Muscle layer of duodenum (tissue), 2 donors: ENCODE results near the gene CD52.

Source experiments
- H3K27ac ChIP-seq: one replicate; pipeline ENCODE4 v1.7.0; 2013; ENCODE audit warnings: mild to moderate bottlenecking, low read length
- H3K27me3 ChIP-seq: one replicate; pipeline ENCODE4 v1.7.0; 2013; ENCODE audit warnings: low read depth, mild to moderate bottlenecking, control low read depth, low read length
- H3K36me3 ChIP-seq, 2 donors: one replicate each; pipeline ENCODE4 v1.7.0; 2013; ENCODE audit warnings: low read length in 2 of 2, control low read depth in 1 of 2, mild to moderate bottlenecking in 1 of 2; ENCODE audit not compliant: insufficient read depth in 2 of 2, control insufficient read depth in 1 of 2
- H3K4me1 ChIP-seq, 2 donors: one replicate each; pipeline ENCODE4 v1.7.0; 2013; ENCODE audit warnings: low read length in 2 of 2, mild to moderate bottlenecking in 2 of 2, control low read depth in 1 of 2, moderate library complexity in 1 of 2; ENCODE audit not compliant: insufficient read depth in 2 of 2, control insufficient read depth in 1 of 2
- H3K4me3 ChIP-seq, 2 donors: one replicate each; pipeline ENCODE4 v1.7.0; 2013; ENCODE audit warnings: low read length in 2 of 2, low read depth in 1 of 2, mild to moderate bottlenecking in 1 of 2
- H3K9me3 ChIP-seq, 2 donors: one replicate each; pipeline ENCODE4 v1.7.0; 2013; ENCODE audit warnings: low read length in 2 of 2, control low read depth in 1 of 2, mild to moderate bottlenecking in 1 of 2; ENCODE audit not compliant: control insufficient read depth in 1 of 2
- donor health status: healthy.

Gene CD52

GRCh38 chr1:26317612-26318337 is at the start of gene CD52:
Gene CD52, plus strand, starts transcription at chr1:26317958. Its CDS starts 60 bp downstream, at chr1:26318018.
- no peaks in the 10 kb centered on the region for H3K27me3 ChIP-seq
- H3K4me1 ChIP-seq, result peaks cover 0 to 9% of the 10 kb centered on the region in 2 donors
- peak within 1 kb of the TSS; percentile 63 for H3K27ac ChIP-seq
- no peaks in the 10 kb centered on the region for H3K36me3 ChIP-seq
- peak within 1 kb of the TSS in 1 of 2 donors; percentile 30 for H3K4me3 ChIP-seq
- no peaks in the 10 kb centered on the region for H3K9me3 ChIP-seq

GRCh38 chr1:26268290-26269197 is 49.2 kb upstream of the CD52 start:
- no peaks in the 10 kb centered on the region for H3K4me1 ChIP-seq
- no peaks in the 10 kb centered on the region for H3K9me3 ChIP-seq
- H3K27me3 ChIP-seq, result no peaks in the 10 kb centered on the region
- no peak overlapping the region for H3K4me3 ChIP-seq
- H3K27ac ChIP-seq, result no peak overlapping the region
- peaks cover 4 to 26% of the 10 kb centered on the region in 2 donors for H3K36me3 ChIP-seq

- Histone ChIP-seq H3K36me3 (peaks cover 0 to 26% of the 10 kb centered on the region in 2 donors), H3K4me1 (no peaks in the 10 kb centered on the region), H3K27ac (no peak overlapping the region), H3K4me3 (no peak overlapping the region), H3K27me3 (no peaks in the 10 kb centered on the region), H3K9me3 (no peaks in the 10 kb centered on the region)
Measured at GRCh38 chr1:26269198-26269550, 48.6 kb upstream of the CD52 start.

GRCh38 chr1:26274801-26275425 is 42.8 kb upstream of the CD52 start:
- H3K27me3 ChIP-seq, result no peaks in the 10 kb centered on the region
- peaks cover 35% of the 10 kb centered on the region in 2 donors for H3K4me1 ChIP-seq
- H3K9me3 ChIP-seq, result no peaks in the 10 kb centered on the region
- no peak overlapping the region for H3K4me3 ChIP-seq
- no peak overlapping the region for H3K27ac ChIP-seq
- H3K36me3 ChIP-seq, result peaks cover 4 to 8% of the 10 kb centered on the region in 2 donors

- Histone ChIP-seq H3K27ac (peak overlapping the region; percentile 87), H3K27me3 (no peaks in the 10 kb centered on the region), H3K36me3 (peaks cover 2 to 4% of the 10 kb centered on the region in 2 donors), H3K4me3 (no peak overlapping the region), H3K4me1 (peaks cover 35 to 41% of the 10 kb centered on the region in 2 donors), H3K9me3 (no peaks in the 10 kb centered on the region)
Measured at GRCh38 chr1:26275580-26276431, 42.0 kb upstream of the CD52 start.

GRCh38 chr1:26276432-26276838 is 41.3 kb upstream of the CD52 start:
- Histone ChIP-seq H3K27ac (peak overlapping the region; percentile 87), H3K36me3 (peaks cover 0 to 9% of the 10 kb centered on the region in 2 donors), H3K9me3 (no peaks in the 10 kb centered on the region), H3K27me3 (no peaks in the 10 kb centered on the region), H3K4me3 (no peak overlapping the region), H3K4me1 (peaks cover 35 to 47% of the 10 kb centered on the region in 2 donors)

- H3K27me3 ChIP-seq, result no peaks in the 10 kb centered on the region
- H3K36me3 ChIP-seq, result peaks cover 0 to 11% of the 10 kb centered on the region in 2 donors
- peaks cover 35 to 54% of the 10 kb centered on the region in 2 donors for H3K4me1 ChIP-seq
- no peaks in the 10 kb centered on the region for H3K9me3 ChIP-seq
- H3K27ac ChIP-seq, result peak overlapping the region; percentile 87
- H3K4me3 ChIP-seq, result no peak overlapping the region
Measured at GRCh38 chr1:26277261-26277661, 40.5 kb upstream of the CD52 start.

- no peaks in the 10 kb centered on the region for H3K27me3 ChIP-seq
- peak overlapping the region; percentile 87 for H3K27ac ChIP-seq
- H3K4me3 ChIP-seq, result no peak overlapping the region
- H3K4me1 ChIP-seq, result peaks cover 35 to 55% of the 10 kb centered on the region in 2 donors
- H3K9me3 ChIP-seq, result no peaks in the 10 kb centered on the region
- peaks cover 0 to 11% of the 10 kb centered on the region in 2 donors for H3K36me3 ChIP-seq
Measured at GRCh38 chr1:26277719-26278118, 40.0 kb upstream of the CD52 start.

GRCh38 chr1:26278303-26278702 is 39.5 kb upstream of the CD52 start:
- Histone ChIP-seq H3K27ac (peak overlapping the region; percentile 87), H3K36me3 (peaks cover 0 to 11% of the 10 kb centered on the region in 2 donors), H3K27me3 (no peaks in the 10 kb centered on the region), H3K4me3 (no peak overlapping the region), H3K4me1 (peaks cover 35 to 55% of the 10 kb centered on the region in 2 donors), H3K9me3 (no peaks in the 10 kb centered on the region)

- Histone ChIP-seq H3K36me3 (peaks cover 0 to 11% of the 10 kb centered on the region in 2 donors), H3K27ac (peak overlapping the region; percentile 87), H3K4me3 (peak overlapping the region; percentile 65 to 70), H3K9me3 (no peaks in the 10 kb centered on the region), H3K4me1 (peaks cover 35 to 55% of the 10 kb centered on the region in 2 donors), H3K27me3 (no peaks in the 10 kb centered on the region)
Measured at GRCh38 chr1:26278724-26279455, 38.9 kb upstream of the CD52 start.
